ENCODE results near the gene OPALIN.

DNA sequence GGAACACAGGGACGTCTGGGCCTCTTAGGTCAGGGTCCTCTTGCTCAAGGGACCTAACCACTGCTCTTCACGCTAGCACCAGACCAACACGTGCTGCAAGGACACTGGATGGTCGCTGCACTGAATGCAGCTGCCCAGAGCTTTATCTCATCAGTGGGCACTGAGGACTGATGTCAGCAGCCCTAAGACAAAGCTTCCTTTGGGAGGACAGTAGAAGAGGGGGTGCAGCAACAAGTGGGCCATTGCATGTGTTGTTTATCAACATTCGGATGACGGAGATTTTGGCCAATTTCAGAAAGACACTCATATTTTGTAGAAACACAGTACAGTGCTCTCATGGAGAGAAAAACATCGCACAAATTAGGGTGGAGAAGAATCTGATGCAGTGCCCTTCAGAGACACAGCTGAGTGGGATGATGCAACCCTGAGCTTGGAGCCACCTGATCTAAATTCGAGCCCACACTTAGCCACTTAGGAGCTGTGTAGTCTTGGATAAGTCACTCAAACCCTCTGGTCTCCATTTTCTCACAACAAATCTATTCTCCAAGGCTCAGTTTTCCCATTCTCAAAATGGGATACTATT is 1.7 kb downstream of the OPALIN start:
- TF ChIP-seq CTCF (IDR thresholded peaks at IDR 0.05) (no peak), POLR2A (IDR thresholded peaks at IDR 0.05) (no peak)

Data from lower leg skin (tissue), 3 donors.